Stomach (tissue), 4 donors: Measurements from ENCODE around the gene NCL.

Experiments
- POLR2A ChIP-seq, 4 donors: fragments of 450-650 bp; IDR thresholded peaks; one replicate each; pipeline ENCODE4 v1.6.1; 2016; ENCODE audit warnings: antibody characterized with exemption in 4 of 4, control low read depth in 2 of 4, mild to moderate bottlenecking in 1 of 4, moderate library complexity in 1 of 4
- POLR2AphosphoS5 ChIP-seq, 3 donors: sonication (generic); formaldehyde crosslinking; IDR thresholded peaks; one replicate each; pipeline ENCODE4 v1.6.1; 2016; ENCODE audit warnings: antibody characterized with exemption in 3 of 3
- TF ChIP-seq, protein P1 (sequence below), 7 experiments: fragments of 450-650 bp in 4 of 7; fragments of 200-600 bp in 3 of 7; sonication (generic) in 3 of 7; IDR thresholded peaks; one replicate each; pipeline ENCODE4 v1.5.1; 2016 to 2019; ENCODE audit warnings: antibody characterized with exemption in 7 of 7, control low read depth in 2 of 7, mild to moderate bottlenecking in 1 of 7

- TF ChIP-seq, protein P1, sequence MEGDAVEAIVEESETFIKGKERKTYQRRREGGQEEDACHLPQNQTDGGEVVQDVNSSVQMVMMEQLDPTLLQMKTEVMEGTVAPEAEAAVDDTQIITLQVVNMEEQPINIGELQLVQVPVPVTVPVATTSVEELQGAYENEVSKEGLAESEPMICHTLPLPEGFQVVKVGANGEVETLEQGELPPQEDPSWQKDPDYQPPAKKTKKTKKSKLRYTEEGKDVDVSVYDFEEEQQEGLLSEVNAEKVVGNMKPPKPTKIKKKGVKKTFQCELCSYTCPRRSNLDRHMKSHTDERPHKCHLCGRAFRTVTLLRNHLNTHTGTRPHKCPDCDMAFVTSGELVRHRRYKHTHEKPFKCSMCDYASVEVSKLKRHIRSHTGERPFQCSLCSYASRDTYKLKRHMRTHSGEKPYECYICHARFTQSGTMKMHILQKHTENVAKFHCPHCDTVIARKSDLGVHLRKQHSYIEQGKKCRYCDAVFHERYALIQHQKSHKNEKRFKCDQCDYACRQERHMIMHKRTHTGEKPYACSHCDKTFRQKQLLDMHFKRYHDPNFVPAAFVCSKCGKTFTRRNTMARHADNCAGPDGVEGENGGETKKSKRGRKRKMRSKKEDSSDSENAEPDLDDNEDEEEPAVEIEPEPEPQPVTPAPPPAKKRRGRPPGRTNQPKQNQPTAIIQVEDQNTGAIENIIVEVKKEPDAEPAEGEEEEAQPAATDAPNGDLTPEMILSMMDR (IDR thresholded peaks at IDR 0.05) = no peak
- no peak for TF ChIP-seq POLR2A (IDR thresholded peaks at IDR 0.05)
- no peak for TF ChIP-seq POLR2AphosphoS5 (IDR thresholded peaks at IDR 0.05)
Observed at GRCh38 chr2:231436957-231437356, 27.3 kb downstream of the NCL start.
